HepG2 (cell line): ENCODE measurements around the gene CS. TPM values are rescaled to one million over a fixed set of nuclear protein-coding genes. Genes with fewer than 3 reads are reported as not detected.

Experiments used
- ATF2 ChIP-seq: sonication (generic); formaldehyde crosslinking; IDR thresholded peaks from 2 replicates; pipeline ENCODE4 v1.4.0; 2020; ENCODE audit warnings: missing genetic modification reagents
- DMAP1 ChIP-seq: IDR thresholded peaks from 2 replicates; pipeline ENCODE4 v1.6.1; 2016
- ELK4 ChIP-seq: sonication (generic); formaldehyde crosslinking; IDR thresholded peaks from 2 replicates; pipeline ENCODE4 v1.9.0; 2021; ENCODE audit warnings: missing genetic modification reagents, borderline replicate concordance
- HINFP ChIP-seq: sonication (generic); formaldehyde crosslinking; IDR thresholded peaks from 2 replicates; pipeline ENCODE4 v1.4.0; 2020; ENCODE audit warnings: low read depth, mild to moderate bottlenecking, missing genetic modification reagents
- KDM2A ChIP-seq: sonication (generic); formaldehyde crosslinking; IDR thresholded peaks from 2 replicates; pipeline ENCODE4 v1.4.0; 2020; ENCODE audit warnings: low read depth, missing genetic modification reagents, borderline replicate concordance
- PAWR ChIP-seq: sonication (generic); formaldehyde crosslinking; IDR thresholded peaks from 2 replicates; pipeline ENCODE4 v1.4.0; 2020; ENCODE audit warnings: missing genetic modification reagents, mild to moderate bottlenecking, borderline replicate concordance
- REST ChIP-seq, 2 experiments: IDR thresholded peaks; 2 replicates each; pipeline ENCODE4 v1.6.1; 2011 to 2012; ENCODE audit warnings: low read length in 2 of 2, borderline replicate concordance in 1 of 2, low read depth in 1 of 2, mild to moderate bottlenecking in 1 of 2, moderate library complexity in 1 of 2
- SMC3 ChIP-seq: IDR thresholded peaks from 2 replicates; pipeline ENCODE4 v1.6.1; 2011; ENCODE audit warnings: low read length, improper control_type of control experiment
- STAT6 ChIP-seq: sonication (generic); formaldehyde crosslinking; IDR thresholded peaks from 2 replicates; pipeline ENCODE4 v1.4.0; 2020; ENCODE audit warnings: missing genetic modification reagents, mild to moderate bottlenecking, borderline replicate concordance
- U2AF2 ChIP-seq: fragments of 200-400 bp; formaldehyde crosslinking; IDR thresholded peaks from 2 replicates; pipeline ENCODE4 v1.6.1; 2017; ENCODE audit warnings: low read depth, mild to moderate bottlenecking, low read length
- USF2 ChIP-seq, 2 experiments: sonication (generic) in 1 of 2; formaldehyde crosslinking in 1 of 2; IDR thresholded peaks; 2 replicates each; pipeline versions ENCODE4 v1.5.1 to v1.6.1; 2011 to 2020; ENCODE audit warnings: borderline replicate concordance in 1 of 2, low read depth in 1 of 2, low read length in 1 of 2, mild to moderate bottlenecking in 1 of 2, missing genetic modification reagents in 1 of 2, moderate library complexity in 1 of 2
- ZNF607 ChIP-seq: sonication (generic); formaldehyde crosslinking; IDR thresholded peaks from 2 replicates; pipeline ENCODE4 v1.5.1; 2020; ENCODE audit warnings: missing genetic modification reagents, mild to moderate bottlenecking, borderline replicate concordance
- ZNF660 ChIP-seq: sonication (generic); formaldehyde crosslinking; IDR thresholded peaks from 2 replicates; pipeline ENCODE4 v1.5.1; 2020; ENCODE audit warnings: mild to moderate bottlenecking, low read depth, missing genetic modification reagents, borderline replicate concordance
- ZSCAN30 ChIP-seq: sonication (generic); formaldehyde crosslinking; IDR thresholded peaks from 2 replicates; pipeline ENCODE4 v1.5.0; 2020; ENCODE audit warnings: mild to moderate bottlenecking, missing genetic modification reagents
- polyA plus RNA-seq, 8 experiments: library from polyadenylated mRNA; depleted of rRNA in 3 of 8; stranded (reverse) in 7 of 8; unstranded in 1 of 8; fragments of >200 nt; fragmentation: Illumina TruSeq in 4 of 8; extraction: Trizol in 4 of 8; gene quantifications; 2 replicates each; pipeline versions ENCODE4 v1.2.1 to v1.2.3, GENCODE V29; 2011 to 2016; ENCODE audit warnings: low read depth in 4 of 8, missing spikeins in 1 of 8, mixed read lengths in 1 of 8; ENCODE audit not compliant: insufficient read depth in 1 of 8
- total RNA-seq, 5 experiments: library from RNA; depleted of rRNA; stranded (reverse); fragments of >200 nt; fragmentation: Illumina TruSeq; extraction: Trizol; gene quantifications; 2 replicates each; pipeline ENCODE4 v1.2.3, GENCODE V29; 2016; ENCODE audit warnings: low read depth in 1 of 5

CS gene
- total and polyA plus RNA-seq, 2 of the 13 experiments (the other 11 are each of a cell fraction or from before 2014, with no cell fraction given) = 173 to 175 TPM

GRCh38 chr12:56221757-56222530, 78.2 kb downstream of the CS start, which contains the start of gene RNF41 (continued):
- peak; percentile 90 for TF ChIP-seq HINFP
- no peak for TF ChIP-seq ZNF660 (CRISPR knock-in tag)
- TF ChIP-seq USF2 (IDR thresholded peaks at IDR 0.05; ENCODE audit: low read depth, low read length) = no peak
- TF ChIP-seq USF2 (CRISPR knock-in tag; IDR thresholded peaks at IDR 0.05; ENCODE audit: borderline replicate concordance) = no peak
- TF ChIP-seq REST (IDR thresholded peaks at IDR 0.05; ENCODE audit: borderline replicate concordance in 1 of 2, low read depth in 1 of 2, low read length in 2 of 2) = no peak
- no peak for TF ChIP-seq SMC3
- no peak for TF ChIP-seq ELK4 (CRISPR knock-in tag)
- 0 out of 2 replicates have a peak, but pooled peaks have one; percentile 74 for TF ChIP-seq ZNF607
- no peak for TF ChIP-seq PAWR (CRISPR knock-in tag)
- no peak for TF ChIP-seq U2AF2
- TF ChIP-seq ZSCAN30 (CRISPR knock-in tag) = no peak
- TF ChIP-seq ATF2 (CRISPR knock-in tag) = peak; percentile 44; the same call in 1 of the 2 replicates
- no peak for TF ChIP-seq STAT6 (CRISPR knock-in tag)
- peak; percentile 64 for TF ChIP-seq DMAP1
- peak; percentile 61; the same call in 1 of the 2 replicates for TF ChIP-seq KDM2A (CRISPR knock-in tag)
